Esophagus squamous epithelium (tissue), 5 donors: ENCODE results near the gene PPIL1. TPM values are rescaled to one million over a fixed set of nuclear protein-coding genes. Genes with fewer than 3 reads are reported as not detected.

Experiments
- DNase-seq: peaks from one replicate; lab custom pipeline; 2025; lab: John Stamatoyannopoulos, UW
- H3K27ac ChIP-seq, 4 donors: fragments of 200-600 bp; sonication (generic); one replicate each; pipeline ENCODE4 v1.5.1; 2016 to 2019; ENCODE audit warnings: mild to moderate bottlenecking in 1 of 4
- H3K27me3 ChIP-seq, 4 donors: fragments of 200-600 bp; sonication (generic); 1 replicate in 3 of 4; 2 replicates in 1 of 4; pipeline versions ENCODE4 v1.5.1 to v1.6.0; 2017 to 2021; ENCODE audit warnings: antibody characterized with exemption in 1 of 4
- H3K36me3 ChIP-seq, 3 donors: fragments of 200-600 bp; sonication (generic); one replicate each; pipeline ENCODE4 v1.5.1; 2016 to 2019
- H3K4me1 ChIP-seq, 3 donors: fragments of 200-600 bp; sonication (generic); one replicate each; pipeline ENCODE4 v1.5.1; 2017 to 2019
- H3K4me3 ChIP-seq, 4 donors: fragments of 200-600 bp; sonication (generic); 1 replicate in 3 of 4; 2 replicates in 1 of 4; pipeline ENCODE4 v1.5.1; 2016 to 2019; ENCODE audit warnings: mild to moderate bottlenecking in 2 of 4, moderate library complexity in 1 of 4
- H3K9me3 ChIP-seq, 3 donors: fragments of 200-600 bp; sonication (generic); one replicate each; pipeline ENCODE4 v1.5.1; 2016 to 2019
- POLR2A ChIP-seq, 4 donors: fragments of 450-650 bp; IDR thresholded peaks; one replicate each; pipeline ENCODE4 v1.6.1; 2017; ENCODE audit warnings: antibody characterized with exemption in 4 of 4, mild to moderate bottlenecking in 4 of 4, moderate library complexity in 3 of 4
- WGBS, 2 donors: methylation state at CpG; one replicate each; pipeline ENCODE4 v1.1.5; 2018; 5-methylcytosine and 5-hydroxymethylcytosine counted together
- intact Hi-C: fragments of 100-400 bp; cut with DNase I; formaldehyde crosslinking; loops from one replicate; pipeline ENCODE4 v1.15.0; 2022
- total RNA-seq, 4 donors: library from RNA; depleted of rRNA; stranded (reverse); fragments of >200 nt; gene quantifications; one replicate each; pipeline ENCODE4 v1.1.0, GENCODE V29; 2016
- TF ChIP-seq, protein P1 (sequence below), 6 experiments: fragments of 450-650 bp in 4 of 6; fragments of 200-600 bp in 2 of 6; sonication (generic) in 2 of 6; IDR thresholded peaks; one replicate each; pipeline ENCODE4 v1.5.1; 2016 to 2019; ENCODE audit warnings: antibody characterized with exemption in 6 of 6, mild to moderate bottlenecking in 4 of 6, moderate library complexity in 4 of 6
- donor health status: DM: yes; HTN: yes; CAD: no.

PPIL1 gene
- total RNA-seq, 4 donors from 2014 or later, result 13.4 to 35.4 (median 28.7) TPM

DNA sequence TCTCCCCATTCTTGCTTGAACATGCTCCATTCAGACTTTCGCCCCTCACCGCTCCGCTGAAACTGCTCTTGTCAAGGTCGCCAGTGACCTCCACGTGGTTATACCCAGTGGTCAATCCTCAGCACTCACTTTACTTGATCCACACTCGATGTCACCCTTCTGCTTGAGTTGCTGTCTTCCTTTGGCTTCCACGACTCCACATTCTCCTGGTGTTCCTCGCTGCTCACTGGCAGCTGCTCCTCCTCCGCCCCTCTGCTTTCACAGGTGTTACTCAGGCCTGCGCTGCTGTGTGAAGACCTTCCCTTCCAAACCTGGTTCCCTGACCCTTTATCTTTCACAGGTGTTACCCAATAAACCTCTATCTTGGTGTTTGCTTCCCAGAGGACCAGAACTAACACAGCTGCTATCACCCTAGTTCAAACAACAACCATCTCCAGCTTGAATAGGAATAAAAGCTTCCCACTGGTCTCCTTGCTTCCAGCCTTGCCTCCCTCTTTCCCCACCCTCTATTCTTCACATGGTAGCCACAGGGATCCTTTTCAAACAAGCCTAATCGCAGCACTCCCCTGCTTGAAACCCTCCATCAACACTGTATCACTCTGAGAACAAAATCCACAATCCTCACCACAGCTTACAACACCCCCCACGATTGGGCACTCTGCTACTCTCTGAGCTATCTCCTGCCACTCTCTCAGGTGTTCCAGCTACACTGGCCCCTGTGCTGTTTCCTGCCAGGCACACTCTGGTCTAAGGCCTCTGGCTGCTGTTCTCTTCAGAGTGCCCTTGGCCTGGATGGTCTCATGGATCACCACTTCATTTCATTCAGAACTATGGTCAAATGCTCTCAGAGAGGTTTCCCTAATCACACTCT lies 10.7 kb downstream of the PPIL1 start:
- Histone ChIP-seq H3K4me1 (peaks cover 0 to 25% (median 6%) of the 10 kb centered on the region in 3 donors), H3K36me3 (peaks cover 0 to 53% (median 3%) of the 10 kb centered on the region in 3 donors), H3K27ac (no peak overlapping the region), H3K4me3 (no peak overlapping the region), H3K9me3 (no peaks in the 10 kb centered on the region), H3K27me3 (no peaks in the 10 kb centered on the region)
- DNase-seq, result no peak
- intact Hi-C loops, result no loop called here
- TF ChIP-seq, protein P1, sequence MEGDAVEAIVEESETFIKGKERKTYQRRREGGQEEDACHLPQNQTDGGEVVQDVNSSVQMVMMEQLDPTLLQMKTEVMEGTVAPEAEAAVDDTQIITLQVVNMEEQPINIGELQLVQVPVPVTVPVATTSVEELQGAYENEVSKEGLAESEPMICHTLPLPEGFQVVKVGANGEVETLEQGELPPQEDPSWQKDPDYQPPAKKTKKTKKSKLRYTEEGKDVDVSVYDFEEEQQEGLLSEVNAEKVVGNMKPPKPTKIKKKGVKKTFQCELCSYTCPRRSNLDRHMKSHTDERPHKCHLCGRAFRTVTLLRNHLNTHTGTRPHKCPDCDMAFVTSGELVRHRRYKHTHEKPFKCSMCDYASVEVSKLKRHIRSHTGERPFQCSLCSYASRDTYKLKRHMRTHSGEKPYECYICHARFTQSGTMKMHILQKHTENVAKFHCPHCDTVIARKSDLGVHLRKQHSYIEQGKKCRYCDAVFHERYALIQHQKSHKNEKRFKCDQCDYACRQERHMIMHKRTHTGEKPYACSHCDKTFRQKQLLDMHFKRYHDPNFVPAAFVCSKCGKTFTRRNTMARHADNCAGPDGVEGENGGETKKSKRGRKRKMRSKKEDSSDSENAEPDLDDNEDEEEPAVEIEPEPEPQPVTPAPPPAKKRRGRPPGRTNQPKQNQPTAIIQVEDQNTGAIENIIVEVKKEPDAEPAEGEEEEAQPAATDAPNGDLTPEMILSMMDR (IDR thresholded peaks at IDR 0.05), result no peak
- TF ChIP-seq POLR2A (IDR thresholded peaks at IDR 0.05), result no peak
- 87 to 89% methylated on average over 12 of the region's 12 CpGs for WGBS, 2 donors

DNA sequence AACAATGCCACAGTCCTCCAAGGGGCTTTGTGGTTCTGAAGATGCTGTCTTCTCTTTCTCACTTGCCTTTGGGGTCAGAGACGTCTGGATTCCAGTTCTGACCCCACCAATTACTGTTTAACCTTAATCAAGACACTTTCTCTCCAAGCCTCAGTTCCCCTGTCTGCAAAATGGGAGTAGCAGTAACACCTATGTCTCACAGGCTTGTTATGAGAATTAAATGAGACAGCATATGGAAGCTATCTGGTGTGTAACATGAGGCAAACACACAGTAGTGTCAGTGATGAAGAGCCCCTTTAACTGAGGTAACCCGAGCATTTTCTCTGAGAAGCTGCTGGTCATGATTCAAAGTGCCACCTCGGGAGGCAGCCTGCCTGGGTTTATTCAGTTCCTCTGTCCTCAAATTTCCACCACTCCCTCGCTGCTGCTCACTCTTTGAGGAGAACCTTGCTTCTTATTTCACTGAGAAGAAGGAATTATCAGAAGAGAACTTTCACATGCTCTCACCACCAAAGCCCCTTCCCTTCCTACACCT lies 11.7 kb downstream of the PPIL1 start:
- DNase-seq, result no peak
- peaks cover 0 to 43% (median 3%) of the 10 kb centered on the region in 3 donors for H3K36me3 ChIP-seq
- WGBS, 2 donors, result 73 to 80% methylated on average over 4 of the region's 4 CpGs

DNA sequence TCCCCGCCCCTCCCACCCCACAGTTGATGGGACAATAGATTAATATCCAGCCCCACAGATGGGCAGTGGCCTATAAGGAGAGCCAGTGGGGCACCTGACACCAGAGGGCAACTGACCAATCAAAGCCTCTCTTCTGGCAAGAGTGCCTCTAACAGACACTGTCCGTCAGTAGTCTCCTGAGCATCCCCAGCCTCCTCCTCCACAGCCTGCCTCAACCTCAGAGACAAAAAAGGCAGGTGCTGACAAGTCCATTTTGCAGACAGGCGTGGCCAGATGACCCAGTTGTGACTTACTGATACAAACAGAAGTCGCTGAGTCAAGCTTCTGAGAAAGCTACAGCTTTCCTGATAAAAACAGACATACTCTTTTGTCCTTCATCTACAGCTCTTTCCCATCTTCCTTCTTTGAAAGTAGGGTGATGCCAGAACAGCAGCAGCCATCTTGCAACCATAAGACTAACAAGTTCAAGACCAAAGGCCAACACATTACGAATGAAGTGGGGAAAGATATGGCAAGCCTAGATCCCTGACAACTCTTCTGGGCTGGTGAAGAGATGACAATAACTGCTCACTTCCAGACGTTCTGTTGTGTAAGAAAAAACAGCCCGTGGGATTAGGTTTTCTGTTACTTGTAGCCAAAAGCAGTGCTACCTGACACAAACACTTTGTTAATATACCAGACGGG lies 12.3 kb downstream of the PPIL1 start:
- 55 to 56% methylated on average over 6 of the region's 8 CpGs for WGBS, 2 donors
- DNase-seq, result no peak

More for the DNA sequence above, 11.7 kb downstream of the PPIL1 start:
- TF ChIP-seq, protein P1 (IDR thresholded peaks at IDR 0.05), result no peak
- no peak for TF ChIP-seq POLR2A (IDR thresholded peaks at IDR 0.05)
- Histone ChIP-seq H3K4me3 (no peak overlapping the region), H3K27me3 (no peaks in the 10 kb centered on the region), H3K27ac (peak overlapping the region; percentile 50 to 79 (median 65)), H3K9me3 (no peaks in the 10 kb centered on the region), H3K4me1 (peaks cover 0 to 32% (median 6%) of the 10 kb centered on the region in 3 donors)
- intact Hi-C loops, result no loop called here

DNA sequence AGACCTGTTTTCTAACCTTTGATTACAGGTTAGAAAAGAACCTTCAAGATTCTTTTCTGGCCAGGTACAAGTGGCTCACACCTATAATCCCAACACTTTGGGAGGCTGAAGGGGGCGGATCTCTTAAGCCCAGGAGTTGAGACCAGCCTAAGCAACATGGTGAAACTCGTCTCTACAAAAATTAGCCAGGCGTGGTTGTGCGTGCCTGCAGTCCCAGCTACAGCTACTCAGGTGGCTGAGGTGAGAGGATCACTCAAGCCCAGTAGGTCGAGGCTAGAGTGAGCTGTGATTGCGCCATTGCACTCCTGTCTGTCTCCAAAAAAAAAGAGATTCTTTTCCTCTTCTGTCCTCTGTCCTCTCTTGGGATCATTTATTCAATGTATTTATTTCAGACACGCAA lies 14.5 kb downstream of the PPIL1 start:
- peaks cover 0 to 37% (median 0%) of the 10 kb centered on the region in 3 donors for H3K36me3 ChIP-seq
- no peak for DNase-seq
- peaks cover 0 to 36% (median 6%) of the 10 kb centered on the region in 3 donors for H3K4me1 ChIP-seq
- intact Hi-C loops, result no loop called here
- no peak overlapping the region for H3K27ac ChIP-seq
- TF ChIP-seq, protein P1 (IDR thresholded peaks at IDR 0.05), result no peak
- no peak for TF ChIP-seq POLR2A (IDR thresholded peaks at IDR 0.05)
- WGBS, 2 donors, result 66 to 87% methylated on average over 6 of the region's 7 CpGs
- H3K9me3 ChIP-seq, result no peaks in the 10 kb centered on the region
- no peaks in the 10 kb centered on the region for H3K27me3 ChIP-seq
- no peak overlapping the region for H3K4me3 ChIP-seq

More for the DNA sequence above, 12.3 kb downstream of the PPIL1 start:
- intact Hi-C loops, result no loop called here
- Histone ChIP-seq H3K9me3 (no peaks in the 10 kb centered on the region), H3K27ac (peak overlapping the region; percentile 50 to 79 (median 65)), H3K4me3 (no peak overlapping the region), H3K27me3 (no peaks in the 10 kb centered on the region), H3K36me3 (peaks cover 0 to 37% (median 0%) of the 10 kb centered on the region in 3 donors), H3K4me1 (peaks cover 0 to 32% (median 6%) of the 10 kb centered on the region in 3 donors)
- TF ChIP-seq, protein P1 (IDR thresholded peaks at IDR 0.05), result no peak
- no peak for TF ChIP-seq POLR2A (IDR thresholded peaks at IDR 0.05)
